Activated gamma-delta T cell treated with anti-CD3 and anti-CD28 coated beads, Interleukin-2, amount 50 U/mL, for 16 hours (primary cell): ENCODE results near the gene SLC51A.
"Not testable (repeated sequence)": the region's sequence is repeated elsewhere in the genome, so short reads cannot be mapped to it uniquely, and the experiment has no call there.

Experiments used
- DNase-seq: peaks from one replicate; pipeline ENCODE4 v3.0.0-alpha.2; 2020; ENCODE audit warnings: low read depth

The SLC51A gene

GRCh38 chr3:196240424-196240823, 24.1 kb downstream of the SLC51A start:
- no peak for DNase-seq

DNA sequence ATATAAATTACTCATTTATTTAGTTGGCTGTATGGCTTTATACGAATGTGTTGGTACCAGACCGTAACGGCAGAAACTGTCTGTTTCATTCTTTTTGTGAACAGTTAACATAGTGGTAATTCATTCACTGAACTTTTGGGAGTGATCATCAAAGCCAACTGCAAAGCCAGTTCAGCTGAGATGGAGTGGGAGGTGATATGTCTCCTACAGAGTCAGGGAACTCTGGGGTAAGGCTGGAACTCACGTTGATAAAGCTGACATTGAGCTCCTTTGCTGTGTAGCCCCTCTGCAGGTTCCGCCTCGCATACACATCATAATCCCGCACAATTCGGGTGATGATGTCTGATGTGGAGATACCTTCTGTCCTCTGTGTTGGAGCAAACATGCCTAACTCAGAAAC, 25.4 kb downstream of the SLC51A start:
- DNase-seq, result no peak

DNA sequence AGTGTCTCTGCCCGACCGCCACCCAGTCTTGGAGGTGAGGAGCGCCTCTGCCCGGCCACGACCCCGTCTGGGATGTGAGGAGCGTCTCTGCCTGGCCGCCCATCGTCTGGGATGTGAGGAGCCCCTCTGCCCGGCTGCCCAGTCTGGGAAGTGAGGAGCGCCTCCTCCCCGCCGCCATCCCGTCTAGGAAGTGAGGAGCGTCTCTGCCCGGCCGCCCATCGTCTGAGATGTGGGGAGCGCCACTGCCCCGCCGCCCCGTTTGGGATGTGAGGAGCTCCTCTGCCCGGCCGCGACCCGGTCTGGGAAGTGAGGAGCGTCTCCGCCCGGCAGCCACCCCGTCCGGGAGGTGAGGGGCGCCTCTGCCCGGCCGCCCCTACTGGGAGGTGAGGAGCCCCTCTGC, 27.8 kb downstream of the SLC51A start:
- DNase-seq, result not testable (repeated sequence)

DNA sequence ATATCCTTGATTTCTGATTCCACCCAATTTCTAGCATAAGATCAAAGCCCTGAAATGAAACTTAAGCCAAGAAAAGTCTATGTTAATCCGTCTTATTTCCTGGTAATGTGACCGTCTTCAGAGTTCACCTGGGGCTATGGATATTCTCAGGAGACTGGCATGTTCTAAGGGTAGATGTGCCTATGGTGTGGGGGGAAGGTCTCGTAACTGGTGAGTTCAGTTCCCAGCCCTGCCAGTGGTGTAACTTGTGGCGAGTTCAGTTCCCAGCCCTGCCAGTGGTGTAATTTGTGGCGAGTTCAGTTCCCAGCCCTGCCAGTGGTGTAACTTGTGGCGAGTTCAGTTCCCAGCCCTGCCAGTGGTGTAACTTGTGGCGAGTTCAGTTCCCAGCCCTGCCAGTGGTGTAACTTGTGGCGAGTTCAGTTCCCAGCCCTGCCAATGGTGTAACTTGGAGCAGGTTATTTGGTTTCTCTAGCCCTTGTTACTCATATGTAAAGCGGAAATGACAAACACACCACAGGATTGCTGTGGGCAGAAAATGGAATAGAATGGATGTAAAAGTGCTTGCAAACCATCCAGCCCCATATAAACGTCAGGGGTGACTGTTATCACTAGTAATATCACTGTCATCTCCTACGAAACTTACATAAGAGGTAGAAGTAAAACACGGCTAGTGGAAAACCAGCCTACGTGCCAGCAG, 30.4 kb downstream of the SLC51A start:
- no peak for DNase-seq

- DNase-seq, result no peak
These were observed 35.6 kb downstream of the SLC51A start for GRCh38 chr3:196251918-196252317.

DNA sequence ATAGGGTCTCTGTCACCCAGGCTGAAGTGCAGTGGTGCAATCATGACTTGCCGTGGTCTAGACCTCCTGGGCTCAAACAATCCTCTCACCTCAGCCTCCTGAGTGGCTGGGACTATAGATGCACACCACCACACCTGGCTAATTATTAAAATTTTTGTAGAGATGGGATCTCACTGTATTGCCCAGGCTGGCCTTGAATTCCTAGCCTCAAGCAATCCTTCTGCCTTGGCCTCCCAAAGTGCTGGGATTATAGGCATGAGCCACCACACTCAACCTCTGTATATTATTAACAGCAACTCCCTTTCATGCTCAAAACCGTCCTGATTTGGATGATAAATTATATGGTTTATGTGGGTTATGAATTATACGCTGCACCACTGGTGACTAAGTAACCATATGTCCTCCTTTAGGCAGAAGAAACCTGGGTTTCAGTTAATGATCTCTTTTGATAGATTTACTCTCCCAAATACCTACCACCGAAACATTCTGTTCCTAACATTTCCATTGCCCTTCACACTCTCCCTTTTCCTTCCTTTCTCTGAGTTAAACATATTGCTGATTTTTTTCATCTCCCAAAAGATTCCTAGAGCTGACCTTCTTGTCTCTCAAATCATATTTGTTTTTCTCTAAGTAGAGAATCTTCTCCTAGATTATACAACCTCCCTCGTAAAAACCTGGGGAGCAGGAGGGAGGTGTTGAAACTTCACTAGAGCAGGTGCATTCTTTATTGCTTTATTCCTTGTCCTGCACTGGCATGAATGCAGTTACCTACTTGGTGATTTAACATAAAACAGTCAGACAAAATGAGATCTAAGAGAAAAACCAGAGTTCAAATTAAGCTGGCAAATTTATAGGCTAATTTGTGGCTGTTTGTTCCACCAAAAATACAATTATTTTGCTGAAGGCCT, 38.3 kb downstream of the SLC51A start:
- no peak for DNase-seq

DNA sequence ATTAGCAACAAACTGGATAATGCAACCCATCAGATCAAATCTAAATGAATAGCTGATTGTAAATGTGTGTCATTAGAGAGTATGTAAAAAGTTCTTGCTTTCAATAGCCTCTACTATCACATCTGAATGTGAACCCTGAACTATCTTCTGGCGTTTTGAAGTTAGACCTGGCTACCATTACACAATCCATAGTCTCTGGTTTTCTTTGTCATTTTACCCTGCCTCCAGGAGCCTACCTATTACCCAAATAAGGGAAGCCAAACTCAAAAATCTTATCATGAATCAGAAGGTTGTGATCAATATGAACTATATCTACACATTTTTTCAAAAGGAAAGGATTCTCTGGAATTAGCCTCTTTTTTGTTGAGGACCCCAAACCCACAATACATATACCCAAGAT, 39.4 kb downstream of the SLC51A start:
- no peak for DNase-seq

- DNase-seq, result no peak
These were observed 44.5 kb downstream of the SLC51A start for GRCh38 chr3:196260784-196261183.

GRCh38 chr3:196263819-196264218, 47.5 kb downstream of the SLC51A start:
- DNase-seq, result no peak

- no peak for DNase-seq
These were observed 52.2 kb downstream of the SLC51A start for GRCh38 chr3:196268284-196269163.

- DNase-seq, result no peak
These were observed 54.2 kb downstream of the SLC51A start for GRCh38 chr3:196270499-196270898.

- DNase-seq, result no peak
These were observed 56.5 kb downstream of the SLC51A start for GRCh38 chr3:196272826-196273225.

- DNase-seq, result no peak
These were observed 57.3 kb downstream of the SLC51A start for GRCh38 chr3:196273655-196274054.

GRCh38 chr3:196274585-196274984, 58.3 kb downstream of the SLC51A start:
- peak; percentile 51 for DNase-seq

DNA sequence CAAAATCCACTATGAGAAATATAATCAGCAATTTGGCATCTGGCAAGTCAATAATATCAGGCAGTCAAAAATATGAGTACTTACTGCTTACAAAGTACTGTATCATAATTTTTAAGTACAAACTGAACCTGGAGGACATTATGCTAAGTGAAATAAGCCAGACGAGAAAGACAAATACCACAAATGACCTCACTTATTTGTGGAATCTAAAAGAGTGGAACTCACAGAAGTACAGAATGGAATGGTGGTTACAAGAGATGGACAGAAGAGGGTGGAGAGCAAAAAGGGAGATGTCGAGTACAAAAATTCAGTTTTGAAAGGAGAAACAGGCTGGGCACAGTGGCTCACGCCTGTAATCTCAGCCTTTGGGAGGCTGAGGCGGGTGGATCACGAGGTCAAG, 58.8 kb downstream of the SLC51A start:
- DNase-seq, result no peak

GRCh38 chr3:196280689-196281440, 64.5 kb downstream of the SLC51A start:
- DNase-seq, result no peak

DNA sequence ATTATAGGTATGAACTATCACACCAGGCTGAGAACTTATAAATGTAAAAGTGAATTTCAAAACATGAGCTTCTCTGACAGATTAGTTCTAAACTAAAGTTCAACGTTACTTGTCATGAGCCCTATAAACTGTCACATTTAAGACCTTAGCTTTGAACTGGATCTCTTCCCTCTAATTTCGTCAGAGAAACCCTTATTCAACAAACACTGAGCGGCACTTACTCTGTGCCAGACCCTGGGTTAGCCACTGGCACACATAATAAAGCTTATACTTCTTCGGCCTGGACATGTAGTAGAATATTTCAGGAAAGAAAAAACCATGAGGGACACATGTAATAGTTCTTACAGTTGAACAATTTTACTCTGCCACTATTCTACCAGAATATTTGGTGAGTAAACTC, 65.6 kb downstream of the SLC51A start:
- no peak for DNase-seq
